Lower lobe of right lung (tissue), 2 donors: Measurements from ENCODE around the gene MARCKS. TPM values are rescaled to one million over a fixed set of nuclear protein-coding genes. Genes with fewer than 3 reads are reported as not detected.
"Not testable (repeated sequence)": the region's sequence is repeated elsewhere in the genome, so short reads cannot be mapped to it uniquely, and the experiment has no call there.

Experiments
- ATAC-seq, 2 donors: fragments of 200-7000 bp; cut with Tn5 transposase; one replicate each; pipeline ENCODE4 v1.9.1; 2020 to 2022; ENCODE audit warnings: mild to moderate bottlenecking in 2 of 2, moderate library complexity in 2 of 2
- DNase-seq: peaks from one replicate; pipeline ENCODE4 v3.0.0-alpha.2; 2020
- H3K27ac ChIP-seq: fragments of 200-600 bp; one replicate; pipeline ENCODE4 v1.8.0; 2022
- H3K27me3 ChIP-seq: fragments of 200-600 bp; one replicate; pipeline ENCODE4 v1.8.0; 2022; ENCODE audit warnings: low read depth
- H3K36me3 ChIP-seq: fragments of 200-600 bp; one replicate; pipeline ENCODE4 v1.8.0; 2022; ENCODE audit warnings: mild to moderate bottlenecking
- H3K4me1 ChIP-seq: fragments of 200-600 bp; one replicate; pipeline ENCODE4 v1.8.0; 2022
- H3K4me3 ChIP-seq: fragments of 200-600 bp; one replicate; pipeline ENCODE4 v1.8.0; 2022; ENCODE audit warnings: mild to moderate bottlenecking
- H3K9me3 ChIP-seq: fragments of 200-600 bp; one replicate; pipeline ENCODE4 v1.8.0; 2022
- intact Hi-C: fragments of 100-400 bp; cut with DNase I; formaldehyde crosslinking; loops from one replicate; pipeline ENCODE4 v1.11.0; 2022
- total RNA-seq: library from RNA; stranded (reverse); fragmentation: NEBNext Ultra II Directional; extraction: Animal tissue kit (Norgen Biotek cat#: 25700); gene quantifications from one replicate; pipeline ENCODE4 v1.2.1, GENCODE V29; 2021
- TF ChIP-seq, protein P1 (sequence below): fragments of 200-600 bp; IDR thresholded peaks from one replicate; pipeline ENCODE4 v1.8.0; 2022; ENCODE audit warnings: antibody characterized with exemption, mild to moderate bottlenecking
- donor health status: DM: no; HTN: yes; CAD: no; lungs with severe emphysema.

The MARCKS gene
- total RNA-seq, 1 donor from 2014 or later = 62.1 TPM

DNA sequence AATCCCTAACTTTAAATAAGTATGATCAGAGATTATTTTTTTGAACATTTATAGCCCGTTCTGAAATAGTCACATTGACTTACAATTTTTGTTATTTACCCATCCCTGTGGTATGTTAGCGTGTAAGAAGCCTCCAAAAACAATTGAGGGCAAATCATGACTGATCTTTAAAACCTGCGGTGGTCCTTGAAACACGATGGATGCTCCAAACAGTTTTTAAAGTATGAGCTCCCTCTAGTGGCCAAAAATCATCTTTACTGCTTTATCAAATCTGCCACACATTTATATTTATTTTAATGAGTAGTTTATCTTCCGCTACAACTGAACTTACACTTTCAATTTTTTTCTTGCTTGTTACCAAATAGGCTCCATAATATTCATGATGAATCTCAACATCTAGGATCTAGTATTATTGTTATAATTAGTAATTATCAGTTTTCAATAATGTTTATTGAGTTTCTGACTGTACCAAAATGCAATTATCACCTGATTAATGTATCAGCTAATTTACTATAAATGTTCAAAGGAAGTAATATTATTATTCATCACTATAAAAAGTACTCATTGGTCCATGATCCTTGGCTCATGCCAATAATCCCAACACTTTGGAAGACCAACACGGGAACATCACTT is 52.2 kb downstream of the MARCKS start:
- Histone ChIP-seq H3K4me1 (no peaks in the 10 kb centered on the region), H3K36me3 (no peaks in the 10 kb centered on the region), H3K9me3 (no peaks in the 10 kb centered on the region), H3K27me3 (no peaks in the 10 kb centered on the region), H3K27ac (no peak overlapping the region), H3K4me3 (no peak overlapping the region)
- ATAC-seq = no peak
- intact Hi-C loops = no loop called here
- TF ChIP-seq, protein P1, sequence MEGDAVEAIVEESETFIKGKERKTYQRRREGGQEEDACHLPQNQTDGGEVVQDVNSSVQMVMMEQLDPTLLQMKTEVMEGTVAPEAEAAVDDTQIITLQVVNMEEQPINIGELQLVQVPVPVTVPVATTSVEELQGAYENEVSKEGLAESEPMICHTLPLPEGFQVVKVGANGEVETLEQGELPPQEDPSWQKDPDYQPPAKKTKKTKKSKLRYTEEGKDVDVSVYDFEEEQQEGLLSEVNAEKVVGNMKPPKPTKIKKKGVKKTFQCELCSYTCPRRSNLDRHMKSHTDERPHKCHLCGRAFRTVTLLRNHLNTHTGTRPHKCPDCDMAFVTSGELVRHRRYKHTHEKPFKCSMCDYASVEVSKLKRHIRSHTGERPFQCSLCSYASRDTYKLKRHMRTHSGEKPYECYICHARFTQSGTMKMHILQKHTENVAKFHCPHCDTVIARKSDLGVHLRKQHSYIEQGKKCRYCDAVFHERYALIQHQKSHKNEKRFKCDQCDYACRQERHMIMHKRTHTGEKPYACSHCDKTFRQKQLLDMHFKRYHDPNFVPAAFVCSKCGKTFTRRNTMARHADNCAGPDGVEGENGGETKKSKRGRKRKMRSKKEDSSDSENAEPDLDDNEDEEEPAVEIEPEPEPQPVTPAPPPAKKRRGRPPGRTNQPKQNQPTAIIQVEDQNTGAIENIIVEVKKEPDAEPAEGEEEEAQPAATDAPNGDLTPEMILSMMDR = peak; percentile 70
- DNase-seq = no peak

DNA sequence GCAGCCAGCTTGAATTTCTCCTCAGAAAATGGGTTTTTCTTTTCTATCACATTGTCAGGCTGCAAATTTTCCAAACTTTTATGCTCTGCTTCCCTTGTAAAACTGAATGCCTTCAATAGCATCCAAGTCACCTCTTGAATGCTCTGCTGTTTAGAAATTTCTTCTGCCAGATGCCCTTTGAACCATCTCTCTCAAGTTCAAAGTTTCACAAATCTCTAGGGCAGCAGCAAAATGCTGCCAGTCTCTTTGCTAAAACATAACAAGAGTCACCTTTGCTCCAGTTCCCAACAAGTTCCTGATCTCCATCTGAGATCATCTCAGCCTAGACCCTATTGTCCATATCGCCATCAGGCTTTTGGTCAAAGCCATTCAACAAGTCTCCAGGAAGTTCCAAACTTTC is 53.1 kb downstream of the MARCKS start:
- ATAC-seq, DNase-seq, H3K9me3 ChIP-seq, H3K27me3 ChIP-seq, intact Hi-C loops, H3K27ac ChIP-seq, H3K4me3 ChIP-seq, H3K4me1 ChIP-seq, H3K36me3 ChIP-seq: not testable (repeated sequence)

Other genes with a start within 250 kb of the MARCKS start
- 55.3 TPM for gene HDAC2, start 113.8 kb downstream of the MARCKS start, total RNA-seq